Frontal cortex (tissue), 4 donors: ENCODE data around the gene CELA3A. TPM values are rescaled to one million over a fixed set of nuclear protein-coding genes. Genes with fewer than 3 reads are reported as not detected.
"Not testable (repeated sequence)": the region's sequence is repeated elsewhere in the genome, so short reads cannot be mapped to it uniquely, and the experiment has no call there.

Source experiments
- DNase-seq, 2 donors: peaks; one replicate each; pipeline ENCODE4 v3.0.0; 2012; ENCODE audit warnings: low spot score in 2 of 2
- FAIRE-seq: peaks from 2 replicates; lab custom pipeline; 2012; peaks lifted over from hg19 to GRCh38; lab: Jason Lieb, UNC
- total RNA-seq: library from RNA; depleted of rRNA; stranded (reverse); fragments of >200 nt; gene quantifications from one replicate; pipeline ENCODE4 v1.2.3, GENCODE V29; 2014
- donor health status: control.
- donor health status: control.
- donor health status: control.

The CELA3A gene
- total RNA-seq, 1 donor from 2014 or later: not detected

DNA sequence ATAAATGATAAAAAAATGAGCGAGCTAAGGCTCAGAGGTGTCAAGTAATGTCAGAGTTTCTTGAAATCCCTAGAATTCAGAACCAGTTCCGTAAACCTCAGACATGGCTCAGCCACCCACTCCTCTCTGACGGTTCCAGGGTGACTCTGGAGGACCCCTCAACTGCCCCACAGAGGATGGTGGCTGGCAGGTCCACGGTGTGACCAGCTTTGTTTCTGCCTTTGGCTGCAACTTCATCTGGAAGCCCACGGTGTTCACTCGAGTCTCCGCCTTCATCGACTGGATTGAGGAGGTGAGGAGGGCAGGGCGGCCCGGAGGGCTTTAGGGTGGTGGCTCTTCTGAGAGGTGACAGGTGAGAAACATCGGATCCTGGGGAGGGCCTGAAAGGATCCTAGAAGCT lies 8.1 kb downstream of the CELA3A start:
- FAIRE-seq, DNase-seq: not testable (repeated sequence)

DNA sequence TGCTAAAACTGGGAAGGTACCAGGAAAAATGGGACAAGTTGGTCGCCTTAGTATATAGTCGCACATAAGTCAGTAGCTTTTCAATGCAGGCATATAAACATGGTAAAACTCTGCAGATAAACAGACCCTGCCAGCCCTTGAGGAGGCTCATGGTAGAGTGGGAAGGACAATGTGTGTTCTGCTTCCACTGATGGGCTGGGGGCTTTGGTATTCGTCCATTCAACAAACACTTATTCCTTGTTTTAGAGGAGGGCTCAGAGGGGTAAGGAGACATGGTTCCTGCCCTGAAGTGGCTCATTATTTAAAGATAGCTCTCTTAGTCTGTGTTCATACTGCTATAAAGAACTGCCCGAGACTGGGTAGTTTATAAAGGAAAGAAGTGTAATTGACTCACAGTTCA lies 11.3 kb downstream of the CELA3A start:
- not testable (repeated sequence) for DNase-seq, FAIRE-seq

DNA sequence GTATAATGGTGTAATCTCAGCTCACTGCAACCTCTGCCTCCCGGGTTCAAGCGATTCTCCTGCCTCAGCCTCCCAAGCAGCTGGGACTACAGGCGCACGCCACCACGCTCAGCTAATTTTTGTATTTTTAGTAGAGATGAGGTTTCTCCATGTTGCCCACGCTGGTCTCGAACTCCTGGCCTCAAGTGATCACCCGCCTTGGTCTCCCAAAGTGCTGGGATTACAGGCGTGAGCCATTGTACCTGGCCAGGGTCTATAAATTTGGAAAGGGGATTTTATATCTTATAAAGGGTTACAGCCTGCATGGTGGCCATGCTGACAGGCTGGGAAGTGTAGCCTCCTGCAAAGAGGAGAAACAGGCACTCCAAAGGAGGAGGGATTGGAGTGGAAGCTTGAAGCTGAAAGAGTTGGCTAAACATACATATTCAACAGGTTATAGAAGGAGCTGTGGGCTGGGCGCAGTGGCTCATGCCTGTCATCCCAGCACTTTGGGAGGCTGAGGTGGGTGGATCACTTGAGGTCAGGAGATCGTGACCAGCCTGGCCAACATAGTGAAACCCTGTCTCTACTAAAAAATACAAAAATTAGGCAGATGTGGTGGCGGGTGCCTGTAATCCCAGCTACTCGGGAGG lies 13.2 kb downstream of the CELA3A start:
- FAIRE-seq, DNase-seq: not testable (repeated sequence)

DNA sequence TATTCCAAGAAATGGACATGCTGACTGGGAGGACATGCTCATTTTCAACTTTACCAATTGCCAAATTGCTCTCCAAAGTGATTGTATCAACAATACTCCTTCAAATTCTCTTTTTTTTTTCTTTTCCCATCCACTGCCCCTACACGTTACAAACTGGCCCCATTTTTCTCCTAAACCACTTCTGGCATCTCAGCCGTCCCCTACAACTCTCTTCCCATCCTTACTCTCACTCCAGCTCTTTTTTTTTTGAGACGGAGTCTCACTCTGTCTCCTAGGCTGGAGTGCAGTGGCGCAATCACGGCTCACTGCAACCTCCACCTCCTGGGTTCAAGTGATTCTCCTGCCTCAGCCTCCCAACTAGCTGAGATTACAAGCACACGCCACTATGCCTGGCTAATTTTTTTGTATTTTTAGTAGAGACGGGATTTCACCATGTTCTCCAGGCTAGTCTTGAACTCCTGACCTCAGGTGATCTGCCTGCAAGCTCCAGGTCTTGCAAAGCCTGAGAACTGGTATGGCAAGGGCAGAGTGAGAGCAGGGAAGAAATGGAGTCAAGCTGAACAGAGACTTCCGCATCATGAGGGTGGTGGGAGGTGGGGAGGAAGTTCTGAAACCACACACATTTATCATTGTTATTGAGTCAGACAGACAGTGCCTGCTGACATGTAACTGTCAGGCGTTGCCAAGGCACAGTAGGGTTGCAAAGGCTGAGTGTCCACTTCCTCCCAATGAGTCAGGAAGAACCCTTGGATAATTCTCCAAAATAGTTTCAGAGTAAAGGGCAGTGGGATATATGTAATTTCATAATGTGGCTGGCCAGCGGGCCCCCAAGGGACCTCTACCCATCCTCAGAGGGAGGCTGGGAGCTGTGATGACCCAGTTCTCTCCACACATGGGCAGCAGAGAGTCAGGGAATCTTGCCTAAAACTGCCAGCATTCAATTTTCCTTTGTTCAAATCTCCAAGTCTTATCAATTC lies 17.4 kb downstream of the CELA3A start:
- no peak for DNase-seq
- FAIRE-seq: no peak

DNA sequence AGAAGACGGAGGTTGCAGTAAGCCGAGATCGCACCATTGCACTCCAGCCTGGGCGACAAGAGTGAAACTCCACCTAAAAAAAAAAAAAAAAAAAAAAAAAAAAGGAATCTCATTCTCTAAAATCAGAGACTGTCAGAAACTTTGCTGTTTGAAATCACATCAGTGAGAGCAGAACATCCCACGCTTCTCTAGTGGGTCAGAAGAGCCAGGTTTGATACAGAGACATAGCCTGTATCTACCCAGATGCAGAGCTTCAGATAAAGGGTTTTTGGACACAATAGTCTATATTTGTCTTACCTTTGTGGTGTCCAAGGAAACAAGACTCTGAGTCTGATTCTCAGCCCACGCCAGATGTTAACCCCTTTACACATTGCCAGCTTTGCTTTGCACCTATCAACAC lies 19.6 kb downstream of the CELA3A start:
- DNase-seq (no peak), FAIRE-seq (no peak)

DNA sequence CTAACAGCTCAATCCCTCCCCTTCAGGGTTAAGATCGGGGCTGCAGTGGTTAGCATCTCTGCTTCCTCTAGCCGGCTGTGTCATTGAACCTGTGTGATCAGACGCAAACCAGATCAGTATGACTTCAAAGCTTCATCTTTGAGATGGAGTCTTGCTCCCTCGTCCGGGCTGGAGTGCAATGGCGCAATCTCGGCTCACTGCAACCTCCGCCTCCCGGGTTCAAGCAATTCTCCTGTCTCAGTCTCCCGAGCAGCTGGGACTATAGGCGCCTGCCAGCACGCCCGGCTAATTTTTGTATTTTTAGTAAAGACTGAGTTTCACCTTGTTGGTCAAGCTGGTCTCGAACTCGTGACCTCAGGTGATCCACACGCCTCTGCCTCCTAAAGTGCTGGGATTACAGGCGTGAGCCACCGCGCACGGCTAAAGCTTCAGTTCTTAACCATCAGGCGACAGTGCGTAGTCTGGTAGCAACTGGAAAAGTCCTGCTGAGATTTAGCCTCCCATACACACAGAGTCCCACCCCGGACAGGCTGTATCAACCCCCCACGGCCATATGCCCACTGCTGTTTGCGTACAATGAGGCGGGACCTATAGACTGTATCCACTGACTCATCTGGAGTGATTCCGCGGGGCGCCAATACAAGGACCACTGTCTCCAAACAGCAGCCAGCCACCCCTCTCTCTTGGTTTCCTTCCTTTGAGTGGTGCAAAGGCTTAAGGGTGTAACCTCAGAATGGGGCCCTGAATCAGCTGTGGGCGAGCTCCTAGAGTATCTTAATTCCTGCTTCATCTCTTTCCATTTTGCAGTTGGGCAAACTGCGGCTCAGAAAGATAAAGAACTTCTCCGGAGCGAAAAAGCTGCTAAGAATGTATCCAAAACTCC lies 23.3 kb downstream of the CELA3A start:
- DNase-seq: peak in 1 of 2 donors; percentile 52

DNA sequence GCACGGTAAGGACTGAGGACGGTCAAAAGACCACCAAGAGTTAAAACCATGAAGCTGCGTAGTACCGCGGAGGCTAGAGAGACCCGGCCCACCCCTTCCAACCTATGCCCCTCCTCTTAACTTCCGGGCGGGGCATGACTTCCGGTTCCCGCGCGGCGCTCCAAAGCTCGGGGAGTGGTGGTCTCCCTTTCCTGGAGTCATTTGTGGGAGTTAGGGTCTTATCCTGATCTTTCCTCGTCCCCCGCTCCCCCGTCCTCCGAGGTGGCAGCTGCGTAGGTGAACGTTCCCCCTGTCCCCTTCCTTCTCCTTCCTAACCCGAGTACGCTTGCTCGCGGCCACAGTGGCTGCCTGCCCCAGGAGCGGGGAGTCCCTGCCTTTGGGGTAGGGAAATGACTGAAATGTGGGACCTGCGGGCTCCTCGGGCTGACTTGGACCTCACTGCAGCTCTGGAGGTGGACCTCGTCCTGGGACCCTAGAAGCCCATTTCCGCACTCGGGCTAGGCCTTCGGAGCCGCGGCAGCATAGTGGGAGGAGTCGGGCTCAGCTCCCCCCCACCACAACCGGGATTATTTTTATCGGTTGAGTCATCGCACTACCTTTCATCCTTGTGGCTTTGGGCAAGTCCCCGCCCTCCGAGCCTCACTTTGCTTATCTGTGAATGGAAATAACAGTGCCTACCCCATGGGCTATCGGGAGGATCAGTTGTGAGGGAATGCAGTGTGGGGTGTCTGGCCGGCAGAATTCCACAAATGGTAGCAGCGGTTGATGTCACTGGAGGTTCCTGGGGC lies 24.1 kb downstream of the CELA3A start:
- no peak for FAIRE-seq
- peak; percentile 67 to 80 for DNase-seq

More for the DNA sequence above, 23.3 kb downstream of the CELA3A start:
- no peak for FAIRE-seq

DNA sequence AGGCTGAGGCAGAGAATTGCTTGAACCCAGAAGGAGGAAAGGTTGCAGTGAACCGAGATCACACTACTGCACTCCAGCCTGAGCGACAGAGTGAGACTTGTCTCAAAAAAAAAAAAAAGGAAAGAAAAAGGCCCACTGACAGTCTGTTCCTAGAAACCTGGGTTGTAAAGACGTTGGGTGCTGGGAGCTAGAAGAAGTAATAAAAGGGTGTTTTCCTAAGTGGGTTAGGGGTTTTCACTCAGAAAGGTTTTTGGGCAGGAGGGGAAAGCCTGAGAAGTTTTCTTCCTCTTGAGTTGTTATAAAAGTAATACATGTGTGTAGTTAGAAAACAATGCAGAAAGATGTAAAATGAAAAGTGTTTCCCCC lies 25.4 kb downstream of the CELA3A start:
- FAIRE-seq (no peak), DNase-seq (no peak)

DNA sequence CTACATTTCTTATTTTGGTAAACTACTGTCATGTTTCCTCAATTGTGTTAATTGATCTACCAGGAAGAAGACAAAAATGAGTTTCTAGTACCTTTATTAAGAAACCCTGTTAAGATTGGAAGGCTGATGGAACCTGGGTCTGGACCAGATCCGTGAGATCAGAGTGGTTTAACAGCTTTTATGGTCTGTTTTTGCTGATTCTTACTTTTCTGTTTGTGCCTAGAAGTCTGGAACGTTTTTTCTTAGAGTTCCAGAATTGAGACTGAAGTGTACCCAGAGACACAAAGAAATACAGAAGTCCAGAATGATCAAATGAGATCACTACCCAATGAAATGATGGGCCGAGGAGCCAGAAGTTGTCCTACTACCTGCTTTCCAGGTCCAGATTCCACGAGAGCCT lies 28.6 kb downstream of the CELA3A start:
- DNase-seq: no peak
- no peak for FAIRE-seq

DNA sequence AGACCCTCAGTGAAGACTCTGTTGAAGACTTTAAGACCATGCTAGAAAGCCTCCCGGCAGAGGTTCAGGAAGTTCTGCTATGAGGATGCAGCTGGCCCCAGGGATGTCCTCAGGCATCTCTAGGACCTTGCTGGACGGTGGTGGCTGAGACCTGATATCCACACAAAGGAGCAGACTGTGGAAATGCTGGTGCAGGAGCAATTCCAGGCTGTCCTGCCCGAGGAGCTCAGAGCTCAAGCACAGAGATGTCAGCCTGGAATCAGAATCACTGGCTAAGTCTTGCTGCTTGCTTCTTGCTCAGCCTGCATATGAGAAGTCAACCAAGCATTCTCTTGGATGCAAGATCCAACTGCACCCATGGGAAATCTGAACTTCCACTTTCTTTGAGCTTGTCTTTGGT lies 29.0 kb downstream of the CELA3A start:
- DNase-seq: no peak
- FAIRE-seq: no peak

DNA sequence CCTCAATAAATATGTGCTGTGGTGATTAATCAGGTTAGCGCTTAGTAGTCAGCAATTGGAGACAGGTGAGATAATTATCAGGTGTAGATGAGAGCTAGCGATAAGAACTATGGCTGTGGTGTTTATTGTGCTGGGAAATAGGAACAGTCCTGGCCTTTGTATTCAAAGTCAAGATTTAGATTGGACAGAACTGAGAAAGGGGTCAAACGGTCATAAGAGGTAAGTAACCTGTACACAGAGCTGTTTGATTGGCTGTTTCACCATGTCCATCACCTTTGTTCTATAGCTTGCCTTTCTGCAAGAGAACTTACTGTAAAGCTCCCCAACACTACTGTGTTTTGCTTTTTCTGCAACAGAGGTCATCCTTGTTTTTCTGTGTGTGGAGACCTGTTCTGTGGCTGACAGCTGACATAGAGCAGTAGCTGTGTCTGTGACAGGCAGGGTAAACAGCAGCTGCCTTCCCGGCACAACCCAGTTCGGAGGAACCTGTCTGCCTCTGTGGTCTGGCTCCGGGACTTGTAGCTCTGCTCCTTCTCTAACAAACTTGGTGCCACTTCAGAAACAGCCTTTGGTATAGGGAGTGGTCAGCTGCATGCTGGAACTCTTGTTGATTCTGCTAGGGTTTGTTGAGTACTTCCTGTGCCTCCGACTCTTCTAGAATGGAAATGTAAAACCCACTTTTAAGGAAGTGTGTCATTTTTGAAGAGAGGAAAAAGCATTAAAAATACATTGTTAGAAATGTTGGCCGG lies 29.9 kb downstream of the CELA3A start:
- no peak for DNase-seq
- FAIRE-seq: no peak

DNA sequence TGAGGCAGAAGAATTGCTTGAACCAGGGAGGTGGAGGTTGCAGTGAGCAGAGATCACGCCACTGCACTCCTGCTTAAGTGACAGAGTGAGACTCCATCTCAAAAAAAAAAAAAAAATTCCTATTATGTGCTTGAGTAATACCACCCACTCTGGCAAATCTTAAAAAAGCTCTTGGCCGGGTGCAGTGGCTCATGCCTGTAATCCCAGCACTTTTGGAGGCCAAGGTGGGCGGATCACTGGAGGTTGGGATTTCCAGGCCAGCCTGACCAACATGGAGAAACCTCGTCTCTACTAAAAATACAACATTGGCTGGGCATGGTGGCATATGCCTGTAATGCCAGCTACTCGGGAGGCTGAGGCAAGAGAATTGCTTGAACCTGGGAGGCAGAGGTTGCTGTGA lies 33.4 kb downstream of the CELA3A start:
- not testable (repeated sequence) for DNase-seq, FAIRE-seq

DNA sequence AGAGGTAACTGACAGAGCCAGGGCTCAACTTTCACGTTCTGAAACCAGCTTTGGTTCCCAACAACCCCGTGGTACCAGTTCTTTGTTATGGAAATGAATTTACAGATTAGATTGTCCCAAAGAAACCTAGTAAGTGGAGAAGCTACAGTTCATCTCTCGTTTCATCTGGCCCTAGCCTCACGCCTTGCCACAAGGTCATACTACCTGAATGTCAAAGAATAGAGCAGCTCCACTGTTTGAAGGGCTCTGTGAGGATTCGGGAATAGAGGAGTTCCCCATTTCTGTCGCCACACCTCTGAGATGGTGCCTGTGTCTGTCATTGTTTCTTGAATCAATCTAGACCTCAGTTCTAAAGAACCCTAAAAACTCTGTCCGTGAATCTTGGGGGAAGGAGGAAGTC lies 36.1 kb downstream of the CELA3A start:
- no peak for DNase-seq
- FAIRE-seq: no peak

DNA sequence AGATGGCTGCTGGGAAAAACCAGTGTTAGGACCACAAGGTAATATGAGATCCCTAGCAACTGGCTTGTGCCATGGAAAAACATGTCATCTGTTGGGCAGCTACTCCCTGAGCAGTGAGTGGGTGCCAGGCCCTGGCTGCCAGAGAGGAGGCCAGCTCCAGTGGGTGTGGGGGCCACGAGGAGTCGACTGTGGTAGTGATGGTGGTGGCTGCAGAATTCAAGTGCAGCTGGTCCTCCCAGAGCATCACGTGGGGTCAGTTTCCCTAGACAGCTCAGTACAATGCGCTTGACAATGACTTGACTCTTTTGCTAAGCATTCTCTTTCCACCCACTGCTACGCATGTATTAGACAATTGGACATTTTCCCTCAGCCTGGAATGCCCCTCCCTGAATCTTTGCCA lies 36.6 kb downstream of the CELA3A start:
- FAIRE-seq: no peak
- peak in 1 of 2 donors; percentile 27 for DNase-seq

DNA sequence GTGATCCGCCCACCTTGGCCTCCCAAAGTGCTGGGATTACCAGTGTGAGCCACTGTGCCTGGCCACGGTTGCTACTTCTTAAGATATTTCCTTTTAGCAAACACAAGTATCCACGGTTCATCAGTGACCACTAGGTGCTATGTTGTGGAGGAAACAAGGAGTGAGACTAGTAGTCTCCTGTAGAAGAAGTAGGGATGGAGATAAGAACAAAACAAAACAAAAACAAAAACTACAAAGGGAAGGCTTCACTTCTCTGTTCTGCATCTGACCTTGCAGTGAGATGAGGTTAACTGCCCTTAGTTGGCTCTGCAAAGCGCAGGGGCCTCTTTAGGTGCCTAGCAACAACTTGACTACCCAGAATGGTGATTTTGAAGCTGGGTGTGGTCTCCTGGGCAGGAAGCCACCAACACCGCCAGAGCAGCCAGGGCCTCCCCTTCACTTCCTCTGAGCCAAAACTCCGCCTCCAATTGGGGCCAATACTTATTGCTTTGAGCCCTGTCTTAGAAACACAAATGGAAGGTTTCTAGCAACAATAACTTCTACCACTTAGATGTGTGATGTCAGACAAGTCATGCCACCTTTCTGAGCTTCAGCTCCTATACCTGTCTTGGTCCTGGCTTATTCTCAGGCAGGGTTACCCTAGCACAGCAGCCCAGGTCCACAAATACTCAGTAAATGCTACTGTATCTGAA lies 38.3 kb downstream of the CELA3A start:
- FAIRE-seq (no peak), DNase-seq (no peak)

DNA sequence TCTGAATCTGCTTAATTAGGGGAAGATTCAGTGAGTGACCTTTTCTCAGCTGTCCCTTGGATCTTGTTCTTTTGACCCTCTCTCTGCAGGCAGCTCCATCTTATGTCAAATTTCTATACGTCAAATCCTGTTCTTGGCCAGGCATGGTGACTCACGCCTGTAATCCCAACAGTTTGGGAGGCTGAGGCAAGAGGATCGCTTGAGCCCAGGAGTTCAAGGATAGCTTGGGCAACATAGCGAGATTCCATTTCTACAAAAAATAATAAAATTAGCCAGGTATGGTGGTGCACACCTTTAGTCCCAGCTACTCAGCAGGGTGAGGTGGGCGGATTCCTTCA lies 38.8 kb downstream of the CELA3A start:
- DNase-seq (no peak), FAIRE-seq (no peak)

DNA sequence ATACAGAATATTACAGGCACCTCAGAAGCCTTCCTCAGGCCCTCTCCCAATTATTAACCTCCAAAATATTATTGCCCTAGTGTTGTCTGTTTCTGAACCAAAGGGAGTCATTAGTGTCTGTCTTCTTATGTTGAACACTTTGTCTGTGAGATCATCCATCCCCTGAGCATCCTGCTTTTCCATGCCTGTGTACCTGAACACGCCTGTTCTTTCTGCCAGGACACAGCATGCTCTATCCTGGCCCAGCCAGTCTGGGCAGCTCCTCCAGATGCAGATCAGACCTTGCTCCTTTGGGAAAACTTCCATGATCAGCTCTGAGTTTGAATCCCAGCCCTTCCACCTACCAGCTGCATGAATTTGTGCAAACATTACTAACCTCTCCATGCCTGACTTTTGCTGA lies 40.0 kb downstream of the CELA3A start:
- no peak for DNase-seq
- no peak for FAIRE-seq

DNA sequence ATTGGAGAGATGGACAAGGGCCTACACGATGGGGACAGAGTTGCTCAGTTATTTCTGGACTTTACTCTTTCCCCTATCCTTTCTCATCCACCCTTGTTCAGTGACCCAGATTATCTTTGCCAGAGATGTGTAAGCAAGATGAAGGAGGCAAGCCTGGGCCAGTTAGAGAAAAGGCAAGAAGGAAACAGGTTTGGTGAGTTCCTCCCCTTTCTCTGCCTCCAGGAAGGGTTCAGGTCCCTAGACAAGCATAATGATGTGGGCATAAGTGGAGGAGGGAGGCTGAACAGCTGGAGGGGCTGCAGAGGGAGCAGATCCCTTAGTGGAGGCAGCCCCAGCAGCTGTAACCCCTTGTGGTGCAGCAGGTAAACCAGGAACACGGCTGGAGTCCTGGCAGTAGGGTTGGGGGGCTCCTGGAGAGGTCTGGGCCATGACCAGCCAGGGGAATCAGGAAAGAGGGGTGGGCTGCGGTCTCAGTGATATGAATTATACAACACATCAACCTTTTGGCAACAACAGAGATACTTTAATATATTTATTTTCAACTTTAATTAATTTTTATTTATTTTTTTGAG lies 41.8 kb downstream of the CELA3A start:
- no peak for FAIRE-seq
- no peak for DNase-seq
